HEK293T (cell line): ENCODE data around the gene IGF2BP1.

Source experiments
- ARNT ChIP-seq: fragments of 450-650 bp; IDR thresholded peaks from 2 replicates; pipeline ENCODE4 v1.6.1; 2017; ENCODE audit warnings: mild to moderate bottlenecking
- BHLHE40 ChIP-seq: fragments of 450-650 bp; IDR thresholded peaks from 2 replicates; pipeline ENCODE4 v1.6.1; 2016; ENCODE audit warnings: mild to moderate bottlenecking, moderate library complexity, borderline replicate concordance
- CTBP1 ChIP-seq: fragments of 450-650 bp; IDR thresholded peaks from 2 replicates; pipeline ENCODE4 v1.6.1; 2016; ENCODE audit warnings: borderline replicate concordance
- ELF4 ChIP-seq: fragments of 450-650 bp; IDR thresholded peaks from 2 replicates; pipeline ENCODE4 v1.6.1; 2017; ENCODE audit warnings: antibody characterized with exemption
- FOXA1 ChIP-seq: fragments of 450-650 bp; IDR thresholded peaks from 2 replicates; pipeline ENCODE4 v1.6.1; 2016; ENCODE audit warnings: mild to moderate bottlenecking
- FOXK2 ChIP-seq: fragments of 450-650 bp; IDR thresholded peaks from 2 replicates; pipeline ENCODE4 v1.6.1; 2016; ENCODE audit warnings: mild to moderate bottlenecking
- FOXM1 ChIP-seq: fragments of 450-650 bp; IDR thresholded peaks from 2 replicates; pipeline ENCODE4 v1.6.1; 2017; ENCODE audit warnings: mild to moderate bottlenecking, borderline replicate concordance
- HDGF ChIP-seq: fragments of 450-650 bp; IDR thresholded peaks from 2 replicates; pipeline ENCODE4 v1.6.1; 2017; ENCODE audit warnings: antibody characterized with exemption, borderline replicate concordance
- SP1 ChIP-seq: fragments of 450-650 bp; IDR thresholded peaks from 2 replicates; pipeline ENCODE4 v1.6.1; 2017
- TARDBP ChIP-seq: fragments of 450-650 bp; IDR thresholded peaks from 2 replicates; pipeline ENCODE4 v1.6.1; 2016

DNA sequence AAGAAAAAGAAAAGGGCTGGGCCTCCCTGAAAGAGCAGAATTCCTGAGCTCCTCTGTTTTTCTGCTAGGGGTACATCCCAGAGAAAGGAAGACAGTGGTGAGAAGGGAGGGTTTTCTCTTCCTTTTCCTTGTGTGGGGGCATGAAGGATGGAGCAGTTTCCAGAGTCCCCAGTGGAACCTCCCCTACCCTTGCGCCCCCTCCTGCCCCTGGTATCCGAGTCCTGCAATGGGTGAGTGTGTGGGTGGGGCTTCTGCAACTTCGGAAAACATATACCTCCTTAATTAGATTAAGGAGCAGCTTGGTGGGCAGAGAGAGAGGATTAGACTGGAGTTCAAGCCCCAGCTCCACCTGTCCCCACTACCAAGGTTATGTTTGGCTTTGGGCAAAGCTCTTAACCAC is 23.4 kb upstream of the IGF2BP1 start:
- TF ChIP-seq HDGF (no peak), FOXK2 (no peak), SP1 (no peak), BHLHE40 (no peak), ELF4 (no peak), TARDBP (no peak), FOXA1 (no peak), FOXM1 (no peak), CTBP1 (no peak), ARNT (no peak)
